IPS DF 4.7 (cell line): ENCODE results near the gene SAMD4B.
"Not testable (repeated sequence)": the region's sequence is repeated elsewhere in the genome, so short reads cannot be mapped to it uniquely, and the experiment has no call there.

Source experiments
- DNase-seq: peaks from one replicate; pipeline ENCODE4 v3.0.0-alpha.2; 2013; ENCODE audit warnings: low spot score; ENCODE audit errors: extremely low read depth

Gene SAMD4B

DNA sequence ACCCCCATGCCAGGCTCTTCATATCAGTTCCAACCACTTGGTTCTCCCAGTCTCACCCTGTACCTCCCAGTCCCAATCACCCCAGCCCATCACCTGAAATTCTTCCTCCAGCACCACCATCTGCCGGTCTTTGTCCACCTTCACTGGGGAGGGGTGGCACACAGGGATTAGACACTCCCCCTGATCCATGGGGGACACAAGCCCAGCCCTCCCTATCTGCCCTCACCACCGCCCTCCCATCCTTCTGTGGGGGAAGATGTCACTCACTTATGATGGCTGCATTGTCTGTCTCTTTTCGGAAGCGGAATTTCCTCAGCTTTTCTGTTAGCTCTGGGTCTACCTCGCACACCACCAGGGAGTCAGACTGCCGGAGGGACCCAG, 7.1 kb upstream of the SAMD4B start:
- no peak for DNase-seq

DNA sequence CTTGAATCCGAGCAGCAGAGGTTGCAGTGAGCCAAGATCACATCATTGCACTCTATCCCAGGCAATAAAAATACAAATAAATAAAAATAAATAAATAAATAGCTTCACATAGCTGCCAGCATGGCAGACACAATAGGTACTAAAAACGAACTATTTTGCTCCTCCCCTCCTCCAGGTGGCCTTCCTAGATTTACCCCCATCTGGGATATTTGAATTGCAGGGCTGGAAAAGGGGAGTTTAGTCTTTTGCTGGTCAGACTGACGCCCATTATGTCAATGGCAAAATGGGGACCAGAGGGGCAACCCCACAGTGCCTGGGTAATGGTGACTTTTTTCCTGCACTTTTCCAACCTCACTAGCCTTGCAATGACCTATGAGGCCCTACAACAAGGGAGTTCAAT, 5.7 kb upstream of the SAMD4B start:
- no peak for DNase-seq

DNA sequence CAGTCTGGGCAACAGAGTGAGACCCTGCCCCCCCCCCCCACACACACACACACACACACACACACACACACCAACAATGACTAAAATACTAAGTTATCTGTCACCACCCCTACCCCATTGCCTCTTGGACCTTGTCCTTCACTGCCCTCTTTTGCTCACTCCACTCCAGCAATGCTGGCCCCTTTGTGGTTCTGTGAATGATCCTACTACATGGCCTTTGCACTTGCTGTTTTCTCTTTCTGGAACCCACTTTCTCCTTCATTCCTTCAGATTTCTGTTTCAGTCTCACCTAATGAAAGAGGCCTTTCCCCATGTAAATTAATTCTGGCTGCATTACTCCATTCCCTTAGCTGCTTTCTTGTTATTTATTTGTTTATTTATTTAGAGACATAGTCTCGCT, 2.5 kb upstream of the SAMD4B start:
- no peak for DNase-seq

GRCh38 chr19:39340156-39340555, 2.1 kb upstream of the SAMD4B start:
- DNase-seq, result not testable (repeated sequence)

GRCh38 chr19:39341129-39341718, 997 bp upstream of the SAMD4B start:
- DNase-seq, result no peak

DNA sequence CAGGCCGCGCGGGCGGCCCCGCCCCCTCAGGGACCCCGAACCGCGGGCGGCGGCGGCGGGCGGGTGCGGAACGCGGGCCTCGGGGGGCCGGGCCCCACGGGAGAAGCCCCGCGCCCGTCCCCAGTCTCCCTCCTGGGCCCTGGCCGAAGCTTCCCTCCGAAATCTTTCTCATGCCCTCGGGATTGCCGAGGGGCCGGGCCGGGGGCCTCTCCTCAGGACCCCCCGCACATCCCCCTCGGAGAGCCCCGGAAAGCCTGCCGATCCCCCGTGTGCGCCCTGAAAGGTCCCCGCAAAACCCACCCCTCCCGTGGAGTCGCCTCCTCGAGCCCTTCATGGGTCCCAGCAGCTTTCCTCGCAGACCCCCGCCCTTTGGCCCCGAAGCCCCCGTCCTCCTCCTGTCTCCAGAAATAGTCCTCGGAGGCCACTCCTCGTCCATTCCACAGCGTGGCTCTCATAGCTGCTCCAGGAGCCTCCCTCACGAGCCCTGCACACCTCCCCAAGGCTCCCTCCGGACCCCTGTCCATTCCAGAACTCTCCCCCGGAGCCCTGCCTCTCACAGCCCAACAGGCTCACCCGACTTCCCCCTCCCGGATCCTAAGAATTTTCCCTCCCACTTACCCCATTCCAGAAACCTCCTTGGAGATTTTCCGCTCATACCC, 555 bp downstream of the SAMD4B start:
- DNase-seq, result no peak

GRCh38 chr19:39345956-39346355, 3.7 kb downstream of the SAMD4B start:
- DNase-seq, result no peak

DNA sequence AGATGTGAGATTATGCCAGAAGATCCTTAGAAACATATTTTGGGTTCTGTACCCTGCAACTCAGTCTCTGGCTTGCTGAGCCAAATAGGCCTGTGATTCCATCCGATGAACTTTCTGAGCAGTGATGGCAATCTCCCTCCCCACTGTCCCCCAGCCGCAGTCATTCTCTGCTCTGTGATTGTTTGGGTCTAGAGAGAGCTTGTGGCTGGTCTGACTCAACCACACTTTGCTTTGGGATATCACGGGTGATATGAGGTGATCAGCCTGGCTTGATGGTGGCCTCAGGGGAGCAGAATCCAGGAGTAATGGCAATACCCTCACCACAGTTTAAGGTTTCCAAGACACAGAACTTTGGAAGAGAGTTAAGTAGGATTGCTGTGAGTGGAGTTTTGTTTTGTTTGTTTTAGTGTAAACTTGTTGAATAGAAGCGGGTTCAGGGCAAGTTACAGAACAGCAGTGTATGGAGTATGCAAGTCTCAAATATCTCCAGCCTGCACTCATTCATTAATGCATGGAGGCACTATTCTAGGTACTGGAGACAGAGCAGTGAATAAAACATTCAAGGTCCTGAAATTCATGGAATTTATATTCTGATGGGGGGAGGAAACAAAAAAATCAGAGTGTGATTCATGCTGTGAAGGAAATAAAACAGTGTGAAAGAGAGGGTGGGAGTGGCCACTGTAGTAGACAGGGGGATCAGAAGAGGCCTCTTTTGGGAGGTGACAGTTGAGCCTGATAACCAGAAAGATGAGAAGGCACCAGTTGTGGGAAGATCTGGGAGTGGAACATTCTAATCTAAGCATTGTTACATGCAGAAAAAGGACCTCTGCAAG, 5.3 kb downstream of the SAMD4B start:
- no peak for DNase-seq

DNA sequence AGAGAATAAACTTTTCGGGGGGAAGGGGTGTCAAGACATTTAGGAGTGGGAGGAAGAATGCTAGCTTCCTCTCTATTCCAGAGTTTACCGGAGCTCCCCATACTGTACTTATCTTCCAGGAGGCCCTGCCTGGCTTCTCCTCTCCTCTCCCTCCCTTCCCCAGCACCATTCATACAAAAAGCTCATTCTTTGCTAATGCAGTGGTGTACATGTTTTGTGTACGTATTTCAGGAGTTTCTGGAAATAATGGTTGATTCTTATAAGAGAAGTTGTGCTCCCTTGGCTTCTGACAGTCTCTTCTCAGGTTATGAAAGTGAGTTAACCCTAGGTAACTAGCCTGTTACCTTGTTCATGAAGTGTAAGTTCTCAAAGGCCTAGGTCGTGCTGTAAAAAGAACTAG, 7.1 kb downstream of the SAMD4B start:
- DNase-seq, result no peak

GRCh38 chr19:39350156-39350555, 7.9 kb downstream of the SAMD4B start:
- no peak for DNase-seq

DNA sequence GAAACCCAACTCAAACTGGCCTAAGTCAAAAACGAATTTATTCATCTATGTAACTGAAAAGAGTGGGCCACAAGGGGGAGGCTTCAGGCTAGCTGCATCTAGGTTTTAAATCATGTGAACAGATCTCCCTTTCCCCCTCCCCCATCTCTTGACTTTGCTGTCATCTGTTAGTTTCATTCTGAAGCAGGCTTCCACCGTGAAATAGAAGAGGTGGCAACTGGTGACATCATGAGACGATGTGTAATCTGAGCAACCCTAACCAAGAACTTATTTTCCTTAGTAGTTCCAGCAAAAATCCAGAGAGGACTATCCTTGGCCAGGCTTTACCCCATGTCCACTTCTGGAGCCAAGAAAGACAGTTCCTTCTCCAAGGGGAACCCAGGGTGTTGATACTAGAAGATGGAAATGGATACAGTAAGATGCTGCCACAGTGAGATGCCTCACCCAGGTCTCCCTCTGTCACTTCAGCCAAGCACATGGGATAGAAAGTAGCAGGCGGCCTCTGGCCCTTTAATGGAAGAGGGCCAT, 9.4 kb downstream of the SAMD4B start:
- no peak for DNase-seq

- no peak for DNase-seq
Measured at GRCh38 chr19:39352381-39353255, 10.4 kb downstream of the SAMD4B start.

DNA sequence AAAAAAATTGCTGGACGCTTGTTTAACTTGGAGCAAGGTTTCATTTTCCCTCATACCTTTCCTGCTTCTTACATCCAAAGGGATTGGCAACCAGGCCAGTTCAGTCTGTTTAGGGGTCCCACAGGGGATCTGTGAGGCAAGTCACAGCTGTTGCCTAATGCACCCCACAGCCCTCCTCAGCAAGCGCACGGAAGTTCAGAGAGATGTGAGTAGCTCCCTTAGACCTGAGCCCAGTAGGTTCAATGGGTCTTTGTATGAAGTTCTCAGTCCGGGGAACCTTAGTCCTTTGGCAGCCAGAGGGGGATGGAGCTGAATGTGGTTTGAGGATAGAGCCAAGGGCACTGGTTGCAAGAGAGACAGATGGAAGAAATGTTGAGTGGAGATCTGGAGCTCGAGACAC, 13.0 kb downstream of the SAMD4B start:
- DNase-seq, result no peak

GRCh38 chr19:39356073-39356472, 13.9 kb downstream of the SAMD4B start:
- no peak for DNase-seq

DNA sequence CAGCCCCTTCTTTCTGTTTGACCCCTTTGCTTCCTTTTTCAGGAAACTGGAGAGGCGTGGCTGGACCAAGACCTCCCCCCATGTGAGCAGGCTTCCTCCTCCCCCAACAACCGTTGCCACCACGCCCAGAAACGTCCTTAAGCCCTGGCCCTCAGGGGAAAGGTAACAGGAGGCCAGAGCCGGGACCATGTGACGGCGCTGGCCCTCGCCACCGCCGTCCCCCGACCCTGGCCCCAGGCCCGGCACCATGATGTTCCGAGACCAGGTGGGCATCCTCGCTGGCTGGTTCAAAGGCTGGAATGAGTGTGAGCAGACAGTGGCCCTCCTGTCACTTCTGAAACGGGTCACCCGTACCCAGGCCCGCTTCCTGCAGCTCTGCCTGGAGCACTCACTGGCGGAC, 14.4 kb downstream of the SAMD4B start:
- no peak for DNase-seq

DNA sequence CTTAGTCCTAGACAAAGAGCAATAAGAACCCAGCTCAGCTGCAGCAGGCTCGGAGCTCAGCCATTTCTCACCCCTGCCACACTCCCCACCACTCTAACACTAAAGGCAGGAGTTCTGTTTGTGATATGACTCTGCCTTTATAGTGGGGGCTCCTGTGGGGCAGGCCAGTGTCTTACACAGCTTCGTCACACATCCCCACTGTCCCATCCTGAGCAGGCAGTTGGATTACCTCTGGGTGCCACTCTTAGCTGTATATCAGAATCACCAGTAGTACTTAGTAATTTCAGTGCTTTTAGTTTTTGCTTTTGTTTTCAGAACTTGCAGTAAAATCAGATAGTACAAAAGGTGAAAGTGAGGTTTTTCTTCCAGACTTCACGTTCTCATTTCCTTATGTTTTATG, 16.8 kb downstream of the SAMD4B start:
- DNase-seq, result no peak

GRCh38 chr19:39360599-39360998, 18.4 kb downstream of the SAMD4B start:
- no peak for DNase-seq

DNA sequence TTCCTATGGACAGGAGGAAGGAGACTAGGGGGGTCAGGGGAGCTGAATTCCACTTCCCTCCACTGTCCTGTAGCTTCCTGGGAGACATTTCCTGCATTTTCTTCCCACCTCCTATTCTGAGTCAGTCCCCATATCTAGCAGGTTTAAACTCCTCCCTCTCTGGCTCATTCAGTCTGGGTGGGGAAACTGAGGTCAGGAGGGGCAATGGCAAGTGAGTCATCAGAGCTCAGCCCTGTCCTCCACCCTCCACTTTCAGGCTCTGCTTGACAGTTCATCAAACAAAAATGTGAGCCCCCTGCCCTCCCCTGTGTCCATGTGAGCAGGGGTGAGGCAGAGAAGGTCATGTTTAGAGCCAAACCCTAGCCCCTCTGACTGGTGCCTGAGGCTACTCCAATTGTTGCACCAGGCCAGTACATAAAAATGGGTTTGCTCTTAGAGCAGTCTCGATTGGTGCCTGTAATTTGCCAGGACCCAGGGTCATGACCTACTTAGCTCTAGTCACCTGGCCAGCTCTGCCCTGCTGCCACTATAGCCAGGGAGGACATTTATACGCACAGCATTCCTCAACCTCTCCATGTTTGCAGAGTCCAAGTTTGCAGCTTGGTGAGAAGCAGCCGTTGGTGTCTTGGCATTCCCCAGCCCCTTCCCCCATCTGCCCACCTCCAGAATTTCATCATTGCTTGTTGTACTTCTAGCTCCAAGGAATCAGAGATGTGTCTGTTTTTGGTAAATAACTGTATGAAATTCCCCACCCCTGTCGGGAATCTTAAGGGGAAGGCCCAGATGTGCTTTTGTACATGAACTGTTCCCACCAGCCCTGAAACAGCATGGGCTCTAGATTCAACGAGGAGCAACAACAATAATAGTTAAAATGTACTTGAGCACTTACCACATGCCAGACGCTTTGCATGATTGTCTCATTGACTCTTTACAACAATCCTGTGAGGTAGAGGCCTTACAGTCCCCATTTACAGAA, 20.7 kb downstream of the SAMD4B start:
- DNase-seq, result no peak

DNA sequence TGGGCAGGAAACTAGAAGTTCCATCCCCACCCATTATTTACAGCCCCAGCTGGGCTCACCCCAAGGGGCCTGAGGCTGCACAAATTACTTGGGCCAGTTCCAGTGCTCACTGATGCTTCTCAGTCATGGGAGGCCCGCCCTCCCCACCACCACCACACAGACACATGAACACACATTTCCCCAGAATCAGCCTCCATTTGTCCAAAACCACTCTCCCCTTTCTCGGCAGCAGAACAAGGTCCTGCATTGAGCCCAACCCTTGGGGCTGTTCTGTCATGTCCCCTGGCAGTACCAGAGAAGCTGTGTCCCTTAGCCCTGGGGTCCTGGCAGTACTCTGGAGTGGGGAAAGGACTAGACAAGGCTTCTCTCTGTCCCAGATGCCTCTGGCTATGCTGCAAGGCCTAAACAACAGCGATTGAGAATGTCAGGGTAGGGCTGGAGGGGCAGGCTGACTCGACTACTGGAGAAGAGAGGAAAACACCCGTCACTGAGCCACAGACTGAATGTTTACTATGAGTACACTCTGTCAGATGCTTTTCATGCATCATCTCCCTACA, 21.8 kb downstream of the SAMD4B start:
- no peak for DNase-seq

GRCh38 chr19:39365531-39365930, 23.3 kb downstream of the SAMD4B start:
- no peak for DNase-seq
